Thyroid gland (tissue), 4 donors: ENCODE data around the gene SMIM24.

Experiments used
- CTCF ChIP-seq, 6 experiments: fragments of 200-600 bp in 3 of 6; fragments of 450-650 bp in 3 of 6; sonication (generic) in 3 of 6; IDR thresholded peaks; one replicate each; pipeline ENCODE4 v1.5.1; 2016 to 2019; ENCODE audit warnings: antibody characterized with exemption in 6 of 6, mild to moderate bottlenecking in 2 of 6, inconsistent platforms in 1 of 6, moderate library complexity in 1 of 6
- POLR2A ChIP-seq, 2 donors: fragments of 450-650 bp; IDR thresholded peaks; one replicate each; pipeline ENCODE4 v1.6.1; 2017; ENCODE audit warnings: antibody characterized with exemption in 2 of 2, mild to moderate bottlenecking in 2 of 2, moderate library complexity in 1 of 2

DNA sequence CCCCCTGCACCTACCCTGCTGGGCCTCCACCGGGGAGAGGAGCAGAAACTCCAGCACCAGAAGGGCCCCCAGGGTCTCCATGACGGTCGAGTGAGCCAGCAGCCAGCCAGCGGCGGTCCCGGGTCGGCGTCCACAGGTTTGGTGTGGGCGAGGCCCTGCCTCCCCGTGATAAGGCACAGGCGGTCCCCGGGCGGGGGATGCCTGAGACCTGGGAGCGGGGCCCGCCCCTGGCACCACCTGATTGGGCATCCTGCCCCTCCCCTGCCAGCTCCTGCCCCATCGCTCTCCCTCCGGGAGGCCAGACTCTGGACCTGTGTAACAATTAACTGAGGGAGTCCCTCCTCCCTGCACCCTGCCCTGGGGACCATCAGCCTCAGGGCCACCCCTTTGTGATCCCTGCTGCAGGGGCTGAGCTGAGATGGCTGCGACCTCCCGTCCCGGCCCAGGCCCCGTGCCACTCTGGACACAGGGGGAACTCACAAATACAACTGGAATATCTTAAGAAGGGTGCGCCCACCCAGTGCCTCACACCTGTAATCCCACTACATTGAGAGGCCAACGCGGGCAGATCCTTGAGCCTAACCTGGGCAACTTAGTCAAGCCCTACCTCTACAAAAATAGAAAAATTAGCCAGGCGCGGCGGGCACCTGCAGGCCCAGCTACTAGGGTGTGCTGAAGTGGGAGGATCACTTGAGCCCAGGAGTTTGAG lies at the start of gene SMIM24:
- TF ChIP-seq CTCF (IDR thresholded peaks at IDR 0.05) (no peak), POLR2A (IDR thresholded peaks at IDR 0.05) (no peak)
